ENCODE measurements around the gene SERPINA12.

- TF ChIP-seq CTCF (IDR thresholded peaks at IDR 0.05; ENCODE audit: insufficient read depth, low read length) = no peak
- no peak for TF ChIP-seq POLR2AphosphoS5 (IDR thresholded peaks at IDR 0.05; ENCODE audit: low read depth)
- TF ChIP-seq REST (IDR thresholded peaks at IDR 0.05; ENCODE audit: insufficient replicate concordance, low read depth) = no peak
These were observed 42.4 kb downstream of the SERPINA12 start for GRCh38 chr14:94466706-94467370.

Data from HL-60 (cell line).